Measurements from ENCODE around the gene DNAJB13.
"Not testable (repeated sequence)": the region's sequence is repeated elsewhere in the genome, so short reads cannot be mapped to it uniquely, and the experiment has no call there.

DNAJB13 gene, protein sequence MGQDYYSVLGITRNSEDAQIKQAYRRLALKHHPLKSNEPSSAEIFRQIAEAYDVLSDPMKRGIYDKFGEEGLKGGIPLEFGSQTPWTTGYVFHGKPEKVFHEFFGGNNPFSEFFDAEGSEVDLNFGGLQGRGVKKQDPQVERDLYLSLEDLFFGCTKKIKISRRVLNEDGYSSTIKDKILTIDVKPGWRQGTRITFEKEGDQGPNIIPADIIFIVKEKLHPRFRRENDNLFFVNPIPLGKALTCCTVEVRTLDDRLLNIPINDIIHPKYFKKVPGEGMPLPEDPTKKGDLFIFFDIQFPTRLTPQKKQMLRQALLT
- total RNA-seq: 0.15 to 0.17 reads per million in 2 donors

GRCh38 chr11:73950869-73951710 lies at the start of gene DNAJB13:
Gene DNAJB13, plus strand, starts transcription at chr11:73951026. Its CDS starts 44 bp downstream, at chr11:73951070.
- no peak for DNase-seq

DNA sequence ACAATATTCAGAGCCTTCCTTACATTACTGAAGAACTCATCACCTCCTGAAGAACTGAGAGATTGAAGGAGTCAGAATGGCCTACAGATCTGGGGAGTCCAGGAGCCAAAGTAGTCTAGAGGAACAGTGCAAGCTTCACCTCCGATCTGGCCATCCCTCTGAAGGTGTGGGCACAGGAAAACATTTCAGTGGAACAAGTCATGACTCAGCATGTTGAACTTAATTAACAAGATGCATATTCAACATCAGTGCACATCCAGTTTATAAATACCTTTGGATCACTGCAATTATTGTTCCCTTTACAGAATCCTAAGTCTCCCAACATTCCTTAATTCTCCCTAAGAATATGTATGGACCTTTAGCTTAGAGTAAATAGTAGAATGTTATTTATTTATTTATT lies 48.5 kb upstream of the DNAJB13 start:
- DNase-seq: no peak

- DNase-seq: no peak
Measured at GRCh38 chr11:73907191-73907590, 43.6 kb upstream of the DNAJB13 start.

DNA sequence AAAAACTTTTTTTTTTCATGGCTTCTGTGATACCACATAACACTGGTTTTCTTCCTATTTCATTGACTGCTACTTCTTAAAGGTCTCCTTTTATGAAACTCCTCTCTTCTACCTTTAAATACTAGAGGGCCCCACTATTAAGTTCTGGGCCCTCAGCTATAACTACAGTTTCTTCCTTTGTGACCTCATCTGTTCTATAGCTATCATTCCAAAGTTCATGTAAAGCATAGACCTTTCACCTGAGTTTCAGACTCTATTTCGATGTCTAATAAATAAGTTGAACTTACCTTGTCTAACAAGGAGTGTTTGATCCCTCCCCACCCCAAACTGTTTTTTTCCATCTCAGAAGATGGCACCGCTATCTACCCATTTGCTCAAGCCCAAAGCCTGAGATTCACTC lies 38.8 kb upstream of the DNAJB13 start:
- DNase-seq: no peak

- DNase-seq: no peak
Measured at GRCh38 chr11:73913472-73913871, 37.4 kb upstream of the DNAJB13 start.

DNA sequence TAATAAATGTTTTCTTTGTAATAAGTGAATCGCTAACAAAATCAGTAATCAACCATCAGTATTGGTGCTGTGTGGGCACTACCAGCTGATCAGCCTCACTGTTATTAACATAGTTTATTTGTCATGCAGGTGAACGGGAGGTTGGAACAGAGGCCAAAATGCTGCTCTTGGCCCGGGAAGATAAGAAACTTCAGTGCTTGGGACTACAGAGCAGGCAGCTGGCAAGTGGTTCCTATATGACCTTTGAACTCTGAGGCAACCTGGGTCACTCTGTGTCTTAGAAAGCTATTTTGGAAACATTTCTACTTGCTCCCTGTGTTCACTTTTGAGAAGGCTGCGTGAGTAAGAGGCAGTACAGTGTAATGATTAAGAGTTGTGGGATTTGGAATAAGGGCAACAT lies 36.5 kb upstream of the DNAJB13 start:
- DNase-seq: no peak

GRCh38 chr11:73916435-73916834 lies 34.4 kb upstream of the DNAJB13 start:
- no peak for DNase-seq

GRCh38 chr11:73921180-73921579 lies 29.6 kb upstream of the DNAJB13 start:
- no peak for DNase-seq

GRCh38 chr11:73929388-73929787 lies 21.4 kb upstream of the DNAJB13 start:
- DNase-seq: no peak

DNA sequence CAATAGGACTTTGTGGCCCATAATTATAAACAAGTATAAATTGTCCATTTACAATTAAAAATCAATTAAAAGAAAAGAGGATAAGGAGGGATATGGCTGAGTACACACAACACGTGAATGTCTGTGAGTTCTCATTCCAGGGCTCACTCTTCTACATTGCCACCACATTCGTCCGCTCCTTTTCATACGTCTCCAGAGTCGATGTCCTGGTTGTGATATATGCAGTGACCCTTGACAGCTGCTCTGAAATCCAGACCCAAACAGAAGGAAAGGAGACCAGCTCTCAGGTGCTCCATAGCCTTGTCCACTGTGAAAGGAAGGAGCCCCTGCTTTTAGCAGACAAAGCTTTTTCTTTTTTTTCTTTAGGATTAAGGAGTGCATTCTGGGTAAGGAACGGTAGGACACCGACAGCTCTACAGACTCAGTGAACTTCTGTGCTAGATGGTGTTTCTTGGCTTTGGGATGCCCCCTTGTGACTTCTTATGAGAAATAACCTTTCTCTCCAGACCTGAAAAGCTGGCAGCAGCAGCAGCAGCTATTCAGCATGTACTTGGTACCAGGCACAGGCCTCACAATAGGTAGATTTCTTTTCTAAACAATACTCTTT lies 19.7 kb upstream of the DNAJB13 start:
- DNase-seq: no peak

GRCh38 chr11:73931951-73932350 lies 18.9 kb upstream of the DNAJB13 start:
- DNase-seq: no peak

DNA sequence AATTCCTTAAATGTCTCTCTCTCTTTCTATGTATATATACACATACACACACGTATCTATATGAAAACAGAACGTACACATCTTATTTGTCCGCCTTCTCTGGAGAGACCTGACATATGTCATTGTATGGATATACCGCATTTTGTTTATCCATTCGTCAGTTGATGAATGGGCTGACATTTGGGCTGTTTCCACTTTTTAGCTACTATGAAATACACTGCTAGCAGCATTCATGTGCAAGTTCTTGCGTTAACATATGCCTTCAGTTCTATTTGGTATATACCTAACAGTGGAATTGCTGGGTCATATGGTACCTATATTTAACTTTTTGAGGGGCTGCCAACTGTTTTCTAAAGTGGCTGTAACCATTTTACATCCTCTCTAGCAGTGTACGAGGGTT lies 18.0 kb upstream of the DNAJB13 start:
- DNase-seq: no peak

DNA sequence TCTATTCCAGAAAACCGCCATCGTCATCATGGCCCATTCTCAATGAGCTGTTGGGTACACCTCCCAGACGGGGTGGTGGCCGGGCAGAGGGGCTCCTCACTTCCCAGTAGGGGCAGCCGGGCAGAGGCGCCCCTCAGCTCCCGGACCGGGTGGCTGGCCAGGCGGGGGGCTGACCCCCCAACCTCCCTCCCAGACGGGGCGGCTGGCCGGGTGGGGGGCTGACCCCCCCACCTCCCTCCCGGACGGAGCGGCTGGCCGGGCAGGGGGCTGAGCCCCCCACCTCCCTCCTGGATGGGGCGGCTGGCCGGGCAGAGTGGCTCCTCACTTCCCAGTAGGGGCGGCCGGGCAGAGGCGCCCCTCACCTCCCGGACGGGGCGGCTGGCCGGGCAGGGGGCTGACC lies 14.8 kb upstream of the DNAJB13 start:
- not testable (repeated sequence) for DNase-seq

DNA sequence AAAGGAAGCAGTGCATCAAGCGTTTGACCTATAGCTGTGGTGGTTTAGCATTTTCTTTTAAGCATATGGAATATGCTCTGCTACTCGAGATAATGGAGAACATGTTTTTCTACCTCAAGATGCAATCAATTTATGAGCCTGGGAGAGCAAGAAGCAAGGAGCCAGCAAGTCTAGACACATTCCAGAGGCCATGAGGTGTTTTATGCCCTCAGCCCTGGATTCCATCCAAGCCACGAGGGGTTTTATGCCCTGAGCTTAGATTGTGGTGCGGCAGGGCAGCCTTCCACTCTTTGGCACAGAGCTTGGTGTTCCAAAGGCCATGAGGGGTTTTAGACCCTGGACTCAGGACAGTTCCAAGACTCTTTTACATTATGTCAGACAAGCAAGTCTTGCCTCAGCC lies 11.7 kb upstream of the DNAJB13 start:
- DNase-seq: no peak

DNA sequence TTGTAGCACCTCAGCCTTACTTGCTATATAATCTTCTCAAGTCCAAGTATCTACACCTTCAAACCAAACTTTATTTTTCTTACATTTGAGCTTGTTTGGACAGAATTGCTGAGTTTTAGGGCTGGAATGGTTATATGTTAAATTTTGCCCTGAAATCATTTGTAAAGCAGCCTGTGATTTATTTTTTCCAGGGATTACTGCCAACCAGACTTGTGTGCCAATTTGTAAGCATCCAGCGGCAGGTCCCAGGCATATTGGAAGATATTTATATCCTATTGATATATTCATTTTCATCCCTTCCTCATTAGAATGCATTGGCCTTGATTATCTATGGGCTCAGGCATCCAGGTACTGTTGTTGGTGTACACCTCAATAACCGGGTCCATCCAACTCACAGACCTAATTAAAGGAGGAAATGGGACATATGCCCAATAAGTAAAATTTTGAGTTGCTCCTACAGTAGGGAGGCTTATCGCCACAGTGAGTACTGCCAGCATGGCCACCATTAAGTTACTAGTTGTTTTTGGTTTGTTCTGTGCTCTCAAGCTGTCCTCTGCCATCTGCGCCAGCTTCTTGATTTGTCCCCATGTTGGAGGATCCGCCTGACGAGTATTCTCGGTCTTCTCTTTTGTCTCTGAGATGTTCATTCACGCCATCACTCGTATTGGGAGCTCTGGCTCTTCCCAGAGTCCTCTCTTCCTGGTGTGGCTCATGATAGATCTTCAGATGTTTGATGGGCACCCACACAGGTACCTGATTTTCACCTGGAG lies 9.8 kb upstream of the DNAJB13 start:
- DNase-seq: no peak

- no peak for DNase-seq
Measured at GRCh38 chr11:73942010-73942409, 8.8 kb upstream of the DNAJB13 start.

DNA sequence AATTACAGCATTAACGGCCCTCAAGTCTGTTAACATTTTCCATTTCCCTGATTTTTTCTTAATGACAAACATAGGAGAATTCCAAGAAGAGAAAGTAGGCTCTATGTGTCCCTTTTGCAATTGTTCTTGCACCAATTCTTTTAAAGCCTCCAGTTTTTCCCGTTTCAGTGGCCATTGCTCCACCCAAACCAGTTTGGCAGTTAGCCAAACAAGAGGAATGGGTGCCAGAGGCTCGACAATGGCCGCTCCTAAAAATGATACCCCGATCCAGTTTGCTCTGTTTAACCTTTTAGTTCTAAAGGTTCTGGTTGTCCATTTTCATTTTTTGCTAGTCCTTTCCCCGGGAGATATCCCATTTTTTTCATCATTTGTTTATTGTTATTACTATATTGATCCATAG lies 6.7 kb upstream of the DNAJB13 start:
- no peak for DNase-seq

DNA sequence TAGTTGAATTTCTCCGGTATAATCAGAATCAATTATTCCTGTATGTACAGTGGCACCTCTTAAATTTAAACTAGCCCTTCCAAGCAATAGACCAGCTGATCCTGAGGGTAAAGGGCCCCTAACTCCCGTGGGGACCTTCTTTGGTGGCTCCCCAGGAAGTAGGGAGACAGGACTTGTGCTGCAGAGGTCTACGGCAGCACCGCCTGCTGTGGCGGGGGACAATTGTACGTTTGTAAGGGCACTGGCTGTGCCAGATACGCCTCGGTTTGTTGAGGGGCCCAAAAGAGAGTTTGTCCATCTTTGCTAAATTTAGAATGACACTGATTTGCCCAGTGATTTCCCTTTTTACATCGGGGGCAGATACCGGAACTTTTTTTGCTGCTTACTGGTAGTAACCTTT lies 5.9 kb upstream of the DNAJB13 start:
- DNase-seq: no peak

DNA sequence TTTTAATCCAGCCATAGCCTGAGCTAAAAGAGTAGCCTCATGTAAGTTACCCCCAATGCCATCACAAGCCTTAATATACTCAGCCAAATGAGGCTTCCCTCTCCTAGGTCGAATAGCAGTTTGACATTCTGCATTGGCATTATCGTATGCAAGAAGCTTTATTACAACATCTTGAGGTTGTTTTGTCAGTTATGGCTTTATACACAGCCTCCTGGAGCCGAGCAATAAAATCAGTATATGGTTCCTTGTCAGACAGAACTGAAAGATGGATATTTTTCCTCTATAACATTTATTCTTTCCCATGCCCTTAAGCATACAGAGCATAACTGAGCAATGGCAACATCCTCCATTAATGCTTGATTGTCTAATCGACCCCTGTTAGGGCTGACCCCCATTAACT lies 5.4 kb upstream of the DNAJB13 start:
- DNase-seq: no peak

DNA sequence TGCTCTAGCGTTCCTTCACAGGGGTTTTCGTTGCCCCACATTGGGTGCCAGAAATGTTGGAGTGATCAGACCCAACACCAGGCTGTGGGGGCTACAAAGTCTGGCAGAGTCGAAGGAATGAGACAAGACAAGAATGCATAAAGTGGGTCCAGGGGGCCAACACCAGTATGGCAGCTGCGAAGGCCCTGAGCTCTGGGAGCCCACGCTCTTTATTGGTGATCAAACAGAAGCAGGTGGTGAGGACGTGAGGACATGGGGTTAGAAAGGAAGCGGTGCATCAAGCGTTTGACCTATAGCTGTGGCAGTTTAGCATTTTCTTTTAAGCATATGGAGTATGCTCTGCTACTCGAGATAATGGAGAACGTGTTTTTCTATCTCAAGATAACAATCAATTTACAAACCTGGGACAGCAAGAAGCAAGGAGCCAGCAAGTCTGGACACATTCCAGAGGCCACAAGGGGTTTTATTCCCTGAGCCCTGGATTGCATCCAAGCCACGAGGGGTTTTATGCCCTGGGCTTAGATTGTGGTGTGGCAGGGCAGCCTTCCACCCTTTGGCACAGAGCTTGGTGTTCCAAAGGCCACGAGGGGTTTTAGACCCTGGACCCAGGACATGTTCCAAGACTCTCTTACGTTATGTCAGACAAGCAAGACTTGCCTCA lies 3.9 kb upstream of the DNAJB13 start:
- DNase-seq: no peak

DNA sequence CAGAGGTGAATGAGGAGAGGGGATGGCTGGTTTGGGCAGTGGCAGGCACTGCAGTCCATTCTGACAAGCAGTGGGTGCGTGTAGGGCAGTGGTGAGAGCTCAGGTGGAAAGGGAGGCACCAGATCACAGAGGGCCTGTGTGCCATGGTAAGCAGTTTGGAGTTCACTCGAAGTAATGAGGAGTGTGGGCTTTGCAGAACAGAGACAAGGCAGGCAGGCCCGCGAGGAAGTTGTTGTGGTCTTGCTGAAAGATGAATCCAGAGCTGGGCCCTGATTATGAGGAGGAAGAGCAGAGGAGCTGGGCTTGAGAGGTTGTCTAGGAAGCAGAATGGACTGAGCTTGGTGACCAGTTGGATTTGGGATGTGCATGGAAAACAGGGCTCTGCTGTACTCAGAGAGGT lies 1.6 kb upstream of the DNAJB13 start:
- no peak for DNase-seq

DNA sequence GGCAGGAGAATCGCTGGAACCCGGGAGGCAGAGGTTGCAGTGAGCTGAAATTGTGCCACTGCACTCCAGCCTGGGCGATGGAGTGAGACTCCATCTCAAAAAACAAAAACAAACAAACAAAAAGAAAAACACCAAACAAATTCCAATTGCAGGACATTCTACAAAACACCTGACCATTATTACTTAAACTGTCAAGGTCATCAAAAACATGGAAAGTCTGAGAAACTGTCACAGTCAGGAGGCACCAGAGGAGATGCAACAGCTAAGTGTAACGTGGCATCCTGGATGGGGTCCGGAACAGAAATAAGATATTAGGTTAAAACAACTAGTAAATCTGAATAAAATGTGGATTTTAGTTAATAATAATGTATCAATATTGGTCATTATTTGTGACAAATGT lies 914 bp upstream of the DNAJB13 start:
- DNase-seq: no peak

GRCh38 chr11:73951797-73952196 lies 971 bp downstream of the DNAJB13 start:
- no peak for DNase-seq

All from activated gamma-delta T cell (primary cell).